K562 (cell line): ENCODE measurements around the gene RIPOR1. TPM values are rescaled to one million over a fixed set of nuclear protein-coding genes. Genes with fewer than 3 reads are reported as not detected.

ENCODE experiments used
- MBD2 ChIP-seq: sonication (generic); IDR thresholded peaks from 2 replicates; pipeline ENCODE4 v1.6.1; 2016; ENCODE audit warnings: low read depth, borderline replicate concordance
- POLR2A ChIP-seq: fragments of 450-650 bp; conservative IDR thresholded peaks from 2 replicates; pipeline ENCODE4 v1.6.1; 2016
- polyA plus RNA-seq, 8 experiments: library from polyadenylated mRNA; depleted of rRNA in 4 of 8; stranded (reverse) in 5 of 8; unstranded in 3 of 8; fragments of >200 nt; fragmentation: Nextera tagmentation in 2 of 8; fragmentation: Illumina TruSeq in 1 of 8; extraction: Ambion mirVana in 2 of 8; extraction: Trizol in 1 of 8; gene quantifications; 2 replicates each; pipeline versions ENCODE4 v1.2.1 to v1.2.3, GENCODE V29; 2011 to 2014; ENCODE audit warnings: inconsistent platforms in 1 of 8, missing spikeins in 1 of 8
- total RNA-seq, 7 experiments: library from RNA; depleted of rRNA in 6 of 7; stranded (reverse); fragments of >200 nt in 6 of 7; fragmentation: Illumina TruSeq in 2 of 7; extraction: Trizol in 2 of 7; gene quantifications; 2 replicates each; pipeline versions ENCODE4 v1.2.1 to v1.2.3, GENCODE V29; 2011 to 2021; ENCODE audit warnings: low replicate concordance in 1 of 7
- TF ChIP-seq, protein P1 (sequence below), 2 experiments: fragments of 450-650 bp in 1 of 2; sonication (generic) in 1 of 2; formaldehyde crosslinking in 1 of 2; IDR thresholded peaks; 2 replicates each; pipeline versions ENCODE4 v1.7.1 to v1.9.0; 2016 to 2022; ENCODE audit warnings: inconsistent platforms in 1 of 2, mild to moderate bottlenecking in 1 of 2, missing genetic modification reagents in 1 of 2
- TF ChIP-seq, protein P2 (sequence below), 3 experiments: fragments of 200-800 bp in 1 of 3; fragments of 250-450 bp in 1 of 3; fragments of 450-650 bp in 1 of 3; sonication (Bioruptor Pico) in 1 of 3; sonication (Bioruptor generic) in 1 of 3; formaldehyde crosslinking in 1 of 3; IDR thresholded peaks; 2 replicates each; pipeline versions ENCODE4 v1.6.1 to v1.8.0; 2016 to 2022; ENCODE audit warnings: mild to moderate bottlenecking in 2 of 3, missing genetic modification characterization in 2 of 3, missing compliant biosample characterization in 1 of 3, moderate library complexity in 1 of 3
- TF ChIP-seq, protein P3 (sequence below), 2 experiments: IDR thresholded peaks; 2 replicates each; pipeline ENCODE4 v1.6.1; 2012; ENCODE audit warnings: improper control_type of control experiment in 2 of 2, low read depth in 2 of 2, low read length in 2 of 2, borderline replicate concordance in 1 of 2
- TF ChIP-seq, protein P4 (sequence below): fragments of 450-650 bp; IDR thresholded peaks from 2 replicates; pipeline ENCODE4 v1.6.1; 2017; ENCODE audit warnings: mild to moderate bottlenecking, moderate library complexity
- TF ChIP-seq, protein P5 (sequence below), 2 experiments: fragments of 450-650 bp in 1 of 2; sonication (generic) in 1 of 2; formaldehyde crosslinking; conservative IDR thresholded peaks; 2 replicates each; pipeline versions ENCODE4 v1.4.0 to v1.8.1; 2020 to 2022; ENCODE audit warnings: mild to moderate bottlenecking in 1 of 2, missing genetic modification reagents in 1 of 2

Gene RIPOR1
- total and polyA plus RNA-seq, 9 of the 15 experiments (the other 6 are each of a cell fraction or from before 2014, with no cell fraction given) = 0.36 to 31.1 (median 3.0) TPM

DNA sequence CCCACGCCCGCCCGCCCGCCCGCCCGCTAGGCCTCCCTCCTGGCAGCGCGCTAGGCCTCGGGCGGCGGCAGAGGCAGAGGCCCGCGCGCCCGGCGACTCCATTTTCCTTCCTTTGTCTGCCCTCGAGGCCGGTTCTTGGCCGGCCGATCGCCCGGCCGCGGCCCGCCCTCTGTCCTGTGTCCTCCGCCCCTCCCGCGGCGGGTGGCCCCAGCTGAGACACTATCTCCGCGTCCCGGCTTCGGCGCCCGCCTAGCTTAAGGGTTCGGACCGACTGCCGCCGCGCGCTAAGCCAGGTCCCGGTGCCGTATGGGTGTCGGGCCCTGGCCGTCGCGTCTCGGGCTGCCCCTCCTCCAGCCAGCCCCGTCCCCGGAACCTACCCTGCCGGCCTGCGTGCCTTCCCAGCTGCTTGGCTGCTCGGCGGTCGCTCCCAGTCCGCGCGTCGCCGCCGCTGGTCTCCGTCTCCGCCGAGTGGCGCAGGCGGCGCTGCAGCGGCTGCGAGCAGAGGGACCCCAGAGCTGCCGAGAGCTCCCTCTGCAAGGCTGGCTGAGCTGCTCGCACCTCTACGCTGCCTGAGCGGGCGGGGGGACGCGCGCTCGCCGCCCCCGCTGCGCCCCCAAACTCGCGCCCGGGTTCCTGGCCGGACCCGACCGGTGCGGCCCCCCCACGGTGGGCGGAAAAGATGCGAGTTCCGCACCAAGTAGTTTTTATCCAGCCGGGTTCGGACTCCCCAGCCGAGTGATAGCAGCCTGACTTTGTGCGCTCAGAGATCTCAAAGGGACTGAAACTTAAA lies 34.5 kb downstream of the RIPOR1 start (continued):
- TF ChIP-seq, protein P1, sequence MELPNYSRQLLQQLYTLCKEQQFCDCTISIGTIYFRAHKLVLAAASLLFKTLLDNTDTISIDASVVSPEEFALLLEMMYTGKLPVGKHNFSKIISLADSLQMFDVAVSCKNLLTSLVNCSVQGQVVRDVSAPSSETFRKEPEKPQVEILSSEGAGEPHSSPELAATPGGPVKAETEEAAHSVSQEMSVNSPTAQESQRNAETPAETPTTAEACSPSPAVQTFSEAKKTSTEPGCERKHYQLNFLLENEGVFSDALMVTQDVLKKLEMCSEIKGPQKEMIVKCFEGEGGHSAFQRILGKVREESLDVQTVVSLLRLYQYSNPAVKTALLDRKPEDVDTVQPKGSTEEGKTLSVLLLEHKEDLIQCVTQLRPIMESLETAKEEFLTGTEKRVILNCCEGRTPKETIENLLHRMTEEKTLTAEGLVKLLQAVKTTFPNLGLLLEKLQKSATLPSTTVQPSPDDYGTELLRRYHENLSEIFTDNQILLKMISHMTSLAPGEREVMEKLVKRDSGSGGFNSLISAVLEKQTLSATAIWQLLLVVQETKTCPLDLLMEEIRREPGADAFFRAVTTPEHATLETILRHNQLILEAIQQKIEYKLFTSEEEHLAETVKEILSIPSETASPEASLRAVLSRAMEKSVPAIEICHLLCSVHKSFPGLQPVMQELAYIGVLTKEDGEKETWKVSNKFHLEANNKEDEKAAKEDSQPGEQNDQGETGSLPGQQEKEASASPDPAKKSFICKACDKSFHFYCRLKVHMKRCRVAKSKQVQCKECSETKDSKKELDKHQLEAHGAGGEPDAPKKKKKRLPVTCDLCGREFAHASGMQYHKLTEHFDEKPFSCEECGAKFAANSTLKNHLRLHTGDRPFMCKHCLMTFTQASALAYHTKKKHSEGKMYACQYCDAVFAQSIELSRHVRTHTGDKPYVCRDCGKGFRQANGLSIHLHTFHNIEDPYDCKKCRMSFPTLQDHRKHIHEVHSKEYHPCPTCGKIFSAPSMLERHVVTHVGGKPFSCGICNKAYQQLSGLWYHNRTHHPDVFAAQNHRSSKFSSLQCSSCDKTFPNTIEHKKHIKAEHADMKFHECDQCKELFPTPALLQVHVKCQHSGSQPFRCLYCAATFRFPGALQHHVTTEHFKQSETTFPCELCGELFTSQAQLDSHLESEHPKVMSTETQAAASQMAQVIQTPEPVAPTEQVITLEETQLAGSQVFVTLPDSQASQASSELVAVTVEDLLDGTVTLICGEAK (IDR thresholded peaks at IDR 0.05) = no peak
- TF ChIP-seq, protein P1 (CRISPR knock-in tag; IDR thresholded peaks at IDR 0.05) = no peak
- TF ChIP-seq, protein P2, sequence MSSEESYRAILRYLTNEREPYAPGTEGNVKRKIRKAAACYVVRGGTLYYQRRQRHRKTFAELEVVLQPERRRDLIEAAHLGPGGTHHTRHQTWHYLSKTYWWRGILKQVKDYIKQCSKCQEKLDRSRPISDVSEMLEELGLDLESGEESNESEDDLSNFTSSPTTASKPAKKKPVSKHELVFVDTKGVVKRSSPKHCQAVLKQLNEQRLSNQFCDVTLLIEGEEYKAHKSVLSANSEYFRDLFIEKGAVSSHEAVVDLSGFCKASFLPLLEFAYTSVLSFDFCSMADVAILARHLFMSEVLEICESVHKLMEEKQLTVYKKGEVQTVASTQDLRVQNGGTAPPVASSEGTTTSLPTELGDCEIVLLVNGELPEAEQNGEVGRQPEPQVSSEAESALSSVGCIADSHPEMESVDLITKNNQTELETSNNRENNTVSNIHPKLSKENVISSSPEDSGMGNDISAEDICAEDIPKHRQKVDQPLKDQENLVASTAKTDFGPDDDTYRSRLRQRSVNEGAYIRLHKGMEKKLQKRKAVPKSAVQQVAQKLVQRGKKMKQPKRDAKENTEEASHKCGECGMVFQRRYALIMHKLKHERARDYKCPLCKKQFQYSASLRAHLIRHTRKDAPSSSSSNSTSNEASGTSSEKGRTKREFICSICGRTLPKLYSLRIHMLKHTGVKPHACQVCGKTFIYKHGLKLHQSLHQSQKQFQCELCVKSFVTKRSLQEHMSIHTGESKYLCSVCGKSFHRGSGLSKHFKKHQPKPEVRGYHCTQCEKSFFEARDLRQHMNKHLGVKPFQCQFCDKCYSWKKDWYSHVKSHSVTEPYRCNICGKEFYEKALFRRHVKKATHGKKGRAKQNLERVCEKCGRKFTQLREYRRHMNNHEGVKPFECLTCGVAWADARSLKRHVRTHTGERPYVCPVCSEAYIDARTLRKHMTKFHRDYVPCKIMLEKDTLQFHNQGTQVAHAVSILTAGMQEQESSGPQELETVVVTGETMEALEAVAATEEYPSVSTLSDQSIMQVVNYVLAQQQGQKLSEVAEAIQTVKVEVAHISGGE (CRISPR knock-in tag; IDR thresholded peaks at IDR 0.05) = no peak; a peak in 1 of 6 replicates
- peak; percentile 75 for TF ChIP-seq POLR2A
- TF ChIP-seq, protein P3, sequence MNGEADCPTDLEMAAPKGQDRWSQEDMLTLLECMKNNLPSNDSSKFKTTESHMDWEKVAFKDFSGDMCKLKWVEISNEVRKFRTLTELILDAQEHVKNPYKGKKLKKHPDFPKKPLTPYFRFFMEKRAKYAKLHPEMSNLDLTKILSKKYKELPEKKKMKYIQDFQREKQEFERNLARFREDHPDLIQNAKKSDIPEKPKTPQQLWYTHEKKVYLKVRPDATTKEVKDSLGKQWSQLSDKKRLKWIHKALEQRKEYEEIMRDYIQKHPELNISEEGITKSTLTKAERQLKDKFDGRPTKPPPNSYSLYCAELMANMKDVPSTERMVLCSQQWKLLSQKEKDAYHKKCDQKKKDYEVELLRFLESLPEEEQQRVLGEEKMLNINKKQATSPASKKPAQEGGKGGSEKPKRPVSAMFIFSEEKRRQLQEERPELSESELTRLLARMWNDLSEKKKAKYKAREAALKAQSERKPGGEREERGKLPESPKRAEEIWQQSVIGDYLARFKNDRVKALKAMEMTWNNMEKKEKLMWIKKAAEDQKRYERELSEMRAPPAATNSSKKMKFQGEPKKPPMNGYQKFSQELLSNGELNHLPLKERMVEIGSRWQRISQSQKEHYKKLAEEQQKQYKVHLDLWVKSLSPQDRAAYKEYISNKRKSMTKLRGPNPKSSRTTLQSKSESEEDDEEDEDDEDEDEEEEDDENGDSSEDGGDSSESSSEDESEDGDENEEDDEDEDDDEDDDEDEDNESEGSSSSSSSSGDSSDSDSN (IDR thresholded peaks at IDR 0.05; ENCODE audit: borderline replicate concordance in 1 of 2, low read depth in 2 of 2, low read length in 2 of 2) = peak; percentile 87 to 96
- TF ChIP-seq, protein P4, sequence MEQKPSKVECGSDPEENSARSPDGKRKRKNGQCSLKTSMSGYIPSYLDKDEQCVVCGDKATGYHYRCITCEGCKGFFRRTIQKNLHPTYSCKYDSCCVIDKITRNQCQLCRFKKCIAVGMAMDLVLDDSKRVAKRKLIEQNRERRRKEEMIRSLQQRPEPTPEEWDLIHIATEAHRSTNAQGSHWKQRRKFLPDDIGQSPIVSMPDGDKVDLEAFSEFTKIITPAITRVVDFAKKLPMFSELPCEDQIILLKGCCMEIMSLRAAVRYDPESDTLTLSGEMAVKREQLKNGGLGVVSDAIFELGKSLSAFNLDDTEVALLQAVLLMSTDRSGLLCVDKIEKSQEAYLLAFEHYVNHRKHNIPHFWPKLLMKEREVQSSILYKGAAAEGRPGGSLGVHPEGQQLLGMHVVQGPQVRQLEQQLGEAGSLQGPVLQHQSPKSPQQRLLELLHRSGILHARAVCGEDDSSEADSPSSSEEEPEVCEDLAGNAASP = no peak
- no peak for TF ChIP-seq MBD2
- TF ChIP-seq, protein P5, sequence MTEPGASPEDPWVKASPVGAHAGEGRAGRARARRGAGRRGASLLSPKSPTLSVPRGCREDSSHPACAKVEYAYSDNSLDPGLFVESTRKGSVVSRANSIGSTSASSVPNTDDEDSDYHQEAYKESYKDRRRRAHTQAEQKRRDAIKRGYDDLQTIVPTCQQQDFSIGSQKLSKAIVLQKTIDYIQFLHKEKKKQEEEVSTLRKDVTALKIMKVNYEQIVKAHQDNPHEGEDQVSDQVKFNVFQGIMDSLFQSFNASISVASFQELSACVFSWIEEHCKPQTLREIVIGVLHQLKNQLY (CRISPR knock-in tag; conservative IDR thresholded peaks at IDR 0.05) = peak in 1 of 2 experiments; percentile 62; a peak in 1 of 4 replicates
